ENCODE measurements around the gene PAPPA2. TPM values are rescaled to one million over a fixed set of nuclear protein-coding genes. Genes with fewer than 3 reads are reported as not detected.

PAPPA2 gene
- total RNA-seq, 4 donors from 2014 or later: under 0.01 to 3.1 (median 0.45) TPM

DNA sequence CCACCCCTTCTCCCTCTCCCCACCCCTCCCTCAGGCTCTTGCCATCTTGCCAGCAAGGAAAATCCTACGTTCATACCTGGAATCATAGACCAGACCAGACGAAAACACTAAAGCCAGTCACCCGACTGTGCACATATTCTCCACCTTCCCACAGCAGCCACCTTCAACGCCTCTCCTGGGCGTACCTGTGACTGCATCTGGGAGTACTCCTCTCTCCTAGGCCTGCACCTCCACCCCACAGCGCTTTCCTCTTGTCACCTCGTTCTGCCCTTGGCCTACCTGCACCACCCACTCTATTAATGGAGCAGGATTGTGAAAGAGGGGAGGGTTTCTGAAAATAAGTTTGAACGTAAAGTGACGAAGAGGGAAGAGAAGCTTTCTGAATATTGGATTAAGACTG is 17.8 kb downstream of the PAPPA2 start:
- DNase-seq (ENCODE audit: extremely low spot score): no peak
- Histone ChIP-seq H3K36me3 (no peaks in the 10 kb centered on the region), H3K27ac (replicated peaks in 1 of 4) (no peak overlapping the region), H3K9me3 (no peaks in the 10 kb centered on the region), H3K4me3 (no peak overlapping the region), H3K4me1 (no peaks in the 10 kb centered on the region), H3K27me3 (no peaks in the 10 kb centered on the region)
- WGBS: 85% methylated on average over 9 of the region's 9 CpGs
- no peak for TF ChIP-seq POLR2AphosphoS5 (IDR thresholded peaks at IDR 0.05)
- TF ChIP-seq EP300 (IDR thresholded peaks at IDR 0.05): no peak
- TF ChIP-seq, protein P1, sequence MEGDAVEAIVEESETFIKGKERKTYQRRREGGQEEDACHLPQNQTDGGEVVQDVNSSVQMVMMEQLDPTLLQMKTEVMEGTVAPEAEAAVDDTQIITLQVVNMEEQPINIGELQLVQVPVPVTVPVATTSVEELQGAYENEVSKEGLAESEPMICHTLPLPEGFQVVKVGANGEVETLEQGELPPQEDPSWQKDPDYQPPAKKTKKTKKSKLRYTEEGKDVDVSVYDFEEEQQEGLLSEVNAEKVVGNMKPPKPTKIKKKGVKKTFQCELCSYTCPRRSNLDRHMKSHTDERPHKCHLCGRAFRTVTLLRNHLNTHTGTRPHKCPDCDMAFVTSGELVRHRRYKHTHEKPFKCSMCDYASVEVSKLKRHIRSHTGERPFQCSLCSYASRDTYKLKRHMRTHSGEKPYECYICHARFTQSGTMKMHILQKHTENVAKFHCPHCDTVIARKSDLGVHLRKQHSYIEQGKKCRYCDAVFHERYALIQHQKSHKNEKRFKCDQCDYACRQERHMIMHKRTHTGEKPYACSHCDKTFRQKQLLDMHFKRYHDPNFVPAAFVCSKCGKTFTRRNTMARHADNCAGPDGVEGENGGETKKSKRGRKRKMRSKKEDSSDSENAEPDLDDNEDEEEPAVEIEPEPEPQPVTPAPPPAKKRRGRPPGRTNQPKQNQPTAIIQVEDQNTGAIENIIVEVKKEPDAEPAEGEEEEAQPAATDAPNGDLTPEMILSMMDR (IDR thresholded peaks at IDR 0.05): no peak
- no peak for TF ChIP-seq POLR2A (IDR thresholded peaks at IDR 0.05; ENCODE audit: low read depth)
- intact Hi-C loops (cut with DNase I): no loop called here

DNA sequence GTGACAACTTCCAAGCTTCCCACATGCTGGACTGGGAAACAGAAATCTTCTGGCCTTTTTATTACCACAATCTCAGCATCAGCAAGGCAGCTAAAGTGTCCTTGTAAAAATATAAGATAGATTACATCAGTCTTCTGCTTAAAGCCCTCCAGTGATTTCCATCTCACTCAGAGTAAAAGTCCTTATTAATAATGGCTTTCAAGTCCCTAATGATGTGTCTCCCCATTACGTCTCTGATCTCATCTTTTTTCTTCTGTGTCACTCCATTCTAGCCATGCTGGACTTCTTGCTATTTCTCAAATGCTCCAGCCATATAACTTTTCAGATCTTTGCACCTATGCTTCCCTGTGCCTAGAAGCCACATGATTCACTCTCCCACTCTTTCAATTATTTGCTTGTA is 22.1 kb downstream of the PAPPA2 start:
- Histone ChIP-seq H3K4me3 (no peak overlapping the region), H3K4me1 (no peaks in the 10 kb centered on the region), H3K27me3 (no peaks in the 10 kb centered on the region), H3K36me3 (no peaks in the 10 kb centered on the region), H3K27ac (replicated peaks in 1 of 4) (no peak overlapping the region), H3K9me3 (no peaks in the 10 kb centered on the region)
- intact Hi-C loops (cut with DNase I): no loop called here
- TF ChIP-seq POLR2A (IDR thresholded peaks at IDR 0.05; ENCODE audit: low read depth) (no peak), POLR2AphosphoS5 (IDR thresholded peaks at IDR 0.05) (no peak), EP300 (IDR thresholded peaks at IDR 0.05) (no peak)
- TF ChIP-seq, protein P1 (IDR thresholded peaks at IDR 0.05): no peak
- WGBS: 59% methylated on average over 1 of the region's 1 CpG
- DNase-seq (ENCODE audit: extremely low spot score): no peak

DNA sequence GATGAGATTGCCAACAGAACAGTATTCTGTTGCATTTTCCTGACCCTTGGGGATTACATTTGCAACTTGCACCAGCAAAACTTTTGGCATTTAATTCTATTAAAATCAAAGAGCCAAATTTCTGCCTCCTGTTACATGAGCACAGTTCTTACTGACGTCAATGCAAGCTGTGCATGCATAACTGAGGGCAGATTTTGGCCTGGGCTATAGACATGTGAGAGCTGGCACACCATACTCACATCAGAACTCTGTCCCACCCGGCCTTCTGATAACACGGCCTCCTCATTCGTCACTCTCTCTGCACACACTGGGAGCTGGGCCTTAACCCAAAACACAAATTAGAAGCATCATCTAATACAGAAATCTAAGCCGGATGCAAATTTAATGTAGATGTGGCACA is 31.5 kb downstream of the PAPPA2 start:
- H3K9me3 ChIP-seq: no peaks in the 10 kb centered on the region
- DNase-seq (ENCODE audit: extremely low spot score): no peak
- TF ChIP-seq POLR2A (IDR thresholded peaks at IDR 0.05; ENCODE audit: low read depth) (no peak), EP300 (IDR thresholded peaks at IDR 0.05) (no peak), POLR2AphosphoS5 (IDR thresholded peaks at IDR 0.05) (no peak)
- TF ChIP-seq, protein P1 (IDR thresholded peaks at IDR 0.05): no peak
- H3K4me1 ChIP-seq: peaks cover 0 to 5% (median 0%) of the 10 kb centered on the region in 4 donors
- no peak overlapping the region for H3K27ac ChIP-seq (replicated peaks in 1 of 4)
- H3K4me3 ChIP-seq: no peak overlapping the region
- WGBS: 64% methylated on average over 5 of the region's 5 CpGs
- intact Hi-C loops (cut with DNase I): no loop called here
- no peaks in the 10 kb centered on the region for H3K27me3 ChIP-seq
- H3K36me3 ChIP-seq: no peaks in the 10 kb centered on the region

DNA sequence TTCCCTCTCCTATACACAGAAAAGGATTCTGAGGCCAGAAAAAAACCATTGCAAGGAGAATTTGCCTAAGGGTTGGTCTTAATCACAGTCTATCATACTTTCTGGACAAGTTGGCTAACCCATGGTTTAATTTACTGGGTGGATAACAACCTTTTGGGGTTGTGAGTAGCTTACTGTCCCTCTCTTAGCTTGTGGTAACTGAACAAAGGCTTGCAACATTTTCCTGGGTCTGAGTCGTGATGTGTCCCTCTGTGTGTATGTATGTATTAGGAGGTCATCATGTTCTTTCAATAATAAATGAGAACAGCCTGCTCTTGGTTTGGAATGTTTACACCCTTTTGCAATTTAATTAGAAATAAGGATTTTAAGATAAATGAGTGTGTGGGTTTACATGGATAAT is 36.7 kb downstream of the PAPPA2 start:
- no peaks in the 10 kb centered on the region for H3K36me3 ChIP-seq
- H3K27ac ChIP-seq (replicated peaks in 1 of 4): no peak overlapping the region
- DNase-seq (ENCODE audit: extremely low spot score): no peak
- TF ChIP-seq, protein P1 (IDR thresholded peaks at IDR 0.05): no peak
- TF ChIP-seq EP300 (IDR thresholded peaks at IDR 0.05) (no peak), POLR2AphosphoS5 (IDR thresholded peaks at IDR 0.05) (no peak), POLR2A (IDR thresholded peaks at IDR 0.05; ENCODE audit: low read depth) (no peak)
- 48% methylated on average over 1 of the region's 1 CpG for WGBS
- H3K9me3 ChIP-seq: no peaks in the 10 kb centered on the region
- no peaks in the 10 kb centered on the region for H3K4me1 ChIP-seq
- intact Hi-C loops (cut with DNase I): no loop called here
- no peaks in the 10 kb centered on the region for H3K27me3 ChIP-seq
- no peak overlapping the region for H3K4me3 ChIP-seq

DNA sequence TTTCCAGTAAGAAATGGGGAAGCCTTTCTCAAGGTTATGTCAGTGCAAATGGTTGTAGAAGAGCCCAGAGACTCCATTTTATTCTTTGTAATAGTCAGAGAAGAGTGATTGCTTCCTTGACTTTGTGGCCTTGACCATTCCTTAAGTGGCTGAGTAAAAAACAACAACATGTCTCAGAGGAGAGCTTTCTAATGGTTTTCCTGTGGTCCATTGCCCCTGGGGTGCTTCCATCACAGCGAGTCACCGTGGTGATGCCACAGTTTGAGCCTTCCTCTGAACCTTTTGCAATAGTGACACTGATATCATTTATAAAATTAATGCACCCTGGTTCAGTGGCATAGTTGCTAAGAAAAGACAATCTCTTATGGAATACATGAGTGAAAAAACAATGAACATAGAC is 38.6 kb downstream of the PAPPA2 start:
- H3K4me3 ChIP-seq: no peak overlapping the region
- H3K36me3 ChIP-seq: no peaks in the 10 kb centered on the region
- H3K27ac ChIP-seq (replicated peaks in 1 of 4): no peak overlapping the region
- intact Hi-C loops (cut with DNase I): no loop called here
- DNase-seq (ENCODE audit: extremely low spot score): no peak
- H3K9me3 ChIP-seq: no peaks in the 10 kb centered on the region
- H3K27me3 ChIP-seq: no peaks in the 10 kb centered on the region
- 64% methylated on average over 2 of the region's 2 CpGs for WGBS
- no peak for TF ChIP-seq POLR2AphosphoS5 (IDR thresholded peaks at IDR 0.05)
- H3K4me1 ChIP-seq: no peaks in the 10 kb centered on the region

Data from esophagus muscularis mucosa (tissue), 4 donors.